ENCODE data around the gene EXD3. TPM values are rescaled to one million over a fixed set of nuclear protein-coding genes. Genes with fewer than 3 reads are reported as not detected.

EXD3 gene
- polyA plus RNA-seq, 2 of the 4 experiments (the other 2 are of a cell fraction) = 3.4 to 4.5 TPM

GRCh38 chr9:137404961-137405567, 17.9 kb downstream of the EXD3 start:
- TF ChIP-seq BCL3 (IDR thresholded peaks at IDR 0.05) (no peak), NPAS2 (CRISPR knock-in tag; IDR thresholded peaks at IDR 0.05; ENCODE audit: borderline replicate concordance) (no peak), KDM1A (IDR thresholded peaks at IDR 0.05; ENCODE audit: low read depth) (no peak), SMC3 (IDR thresholded peaks at IDR 0.05) (no peak), BHLHE40 (IDR thresholded peaks at IDR 0.05; ENCODE audit: low read depth, low read length) (no peak), TP53 (CRISPR knock-in tag; IDR thresholded peaks at IDR 0.05) (no peak), CBX8 (IDR thresholded peaks at IDR 0.05) (no peak), EP300 (IDR thresholded peaks at IDR 0.05) (no peak), RAD21 (conservative IDR thresholded peaks at IDR 0.05 in 1 of 2, IDR thresholded peaks at IDR 0.05 in 1 of 2) (no peak), HOXB13 (CRISPR knock-in tag; IDR thresholded peaks at IDR 0.05; ENCODE audit: low read depth) (no peak), MAZ (IDR thresholded peaks at IDR 0.05; ENCODE audit: borderline replicate concordance, low read depth, low read length) (no peak), ZC3H11A (IDR thresholded peaks at IDR 0.05) (no peak), FOSL2 (IDR thresholded peaks at IDR 0.05) (no peak), FOSL2 (CRISPR knock-in tag; IDR thresholded peaks at IDR 0.05) (no peak), GATA3 (IDR thresholded peaks at IDR 0.05; ENCODE audit: borderline replicate concordance) (no peak), RFX5 (IDR thresholded peaks at IDR 0.05) (no peak), USF2 (IDR thresholded peaks at IDR 0.05) (no peak), MYC (IDR thresholded peaks at IDR 0.05; ENCODE audit: borderline replicate concordance, low read length) (no peak), SREBF2 (IDR thresholded peaks at IDR 0.05) (no peak), KDM5A (IDR thresholded peaks at IDR 0.05) (no peak), HOXB5 (CRISPR knock-in tag; IDR thresholded peaks at IDR 0.05) (no peak)
- CTCF ChIA-PET = interaction anchor here (0.9 to 1.7 kb wide), 4 partner anchors 13 to 111 kb away, joined by 3 to 7 read pairs (median 4); partner anchors contain the start of genes EXD3, NOXA1 and NRARP
- 92% methylated on average over 22 of the region's 24 CpGs for WGBS (ENCODE audit: missing lambda C conversion rate)

GRCh38 chr9:137403269-137403668, 19.7 kb downstream of the EXD3 start:
- no peak overlapping the region for H3K27ac ChIP-seq
- ATAC-seq = no peak
- H3K4me2 ChIP-seq = no peak overlapping the region
- DNase-seq (ENCODE audit: low read depth in 1 of 2, low spot score in 1 of 2) = no peak
- 90% methylated on average over 14 of the region's 15 CpGs for WGBS (ENCODE audit: missing lambda C conversion rate)
- no peaks in the 10 kb centered on the region for H3K9me3 ChIP-seq
- no peak overlapping the region for H3K4me3 ChIP-seq
- ChIA-PET CTCF (no interaction called here), POLR2A (no interaction called here)
- no peak for FAIRE-seq
- TF ChIP-seq ESRRA (IDR thresholded peaks at IDR 0.05; ENCODE audit: borderline replicate concordance, low read length) = no peak
- TF ChIP-seq BCL3 (IDR thresholded peaks at IDR 0.05) = no peak
- TF ChIP-seq EHF (CRISPR knock-in tag; IDR thresholded peaks at IDR 0.05) = no peak
- H3K4me1 ChIP-seq = peaks cover 15% of the 10 kb centered on the region

More at GRCh38 chr9:137404961-137405567, 17.9 kb downstream of the EXD3 start:
- no peaks in the 10 kb centered on the region for H3K9me3 ChIP-seq
- H3K4me1 ChIP-seq = peaks cover 15% of the 10 kb centered on the region
- peak overlapping the region in 1 of 2 experiments; percentile 34; a peak in 1 of 6 replicates for H3K27ac ChIP-seq
- POLR2A ChIA-PET = interaction anchor here (0.8 to 1.1 kb wide), 2 partner anchors 103 kb away, joined by 3 to 4 read pairs; partner anchors contain the start of gene NRARP
- H3K4me3 ChIP-seq = no peak overlapping the region
- H3K4me2 ChIP-seq = no peak overlapping the region
- no peak for ATAC-seq
- DNase-seq (ENCODE audit: low read depth in 1 of 2, low spot score in 1 of 2) = no peak
- FAIRE-seq = no peak
